Left colon (tissue), 2 donors: ENCODE data around the gene SH3TC1. TPM values are rescaled to one million over a fixed set of nuclear protein-coding genes. Genes with fewer than 3 reads are reported as not detected.

Source experiments
- ATAC-seq: fragments of 200-7000 bp; cut with Tn5 transposase; one replicate; pipeline ENCODE4 v1.9.1; 2020; ENCODE audit warnings: mild to moderate bottlenecking, moderate library complexity
- DNase-seq, 2 donors: peaks; one replicate each; pipeline ENCODE4 v3.0.0-alpha.2; 2020
- intact Hi-C, 2 donors: fragments of 100-400 bp; cut with DNase I in 1 of 2; cut with micrococcal nuclease in 1 of 2; formaldehyde crosslinking; loops; one replicate each; pipeline versions ENCODE4 v1.11.2 to v1.14.0; 2022; cut with DNase I, micrococcal nuclease
- total RNA-seq, 2 donors: library from RNA; stranded (reverse); fragmentation: NEBNext Ultra II Directional; extraction: Animal tissue kit (Norgen Biotek cat#: 25700); gene quantifications; one replicate each; pipeline ENCODE4 v1.2.1, GENCODE V29; 2021
- donor health status: DM: no; HTN: no; CAD: no.
- donor health status: DM: yes; HTN: yes; CAD: no.

The SH3TC1 gene
- total RNA-seq, 2 donors from 2014 or later, result 13.8 to 18.3 TPM

- intact Hi-C loops, result no loop called here
- ATAC-seq (no peak), DNase-seq (no peak)
Observed at GRCh38 chr4:8222609-8223388, 23.7 kb downstream of the SH3TC1 start.

GRCh38 chr4:8224267-8224974, 25.3 kb downstream of the SH3TC1 start:
- intact Hi-C loops, result no loop called here
- ATAC-seq (no peak), DNase-seq (no peak)

GRCh38 chr4:8224975-8225625, 26.0 kb downstream of the SH3TC1 start:
- ATAC-seq (no peak), DNase-seq (no peak)
- intact Hi-C loops, result no loop called here

GRCh38 chr4:8225706-8226443, 26.8 kb downstream of the SH3TC1 start:
- DNase-seq, result no peak
- intact Hi-C loops, result no loop called here
- ATAC-seq, result peak; percentile 19

- no peak for ATAC-seq
- no peak for DNase-seq
- intact Hi-C loops, result no loop called here
Observed at GRCh38 chr4:8227201-8227770, 28.2 kb downstream of the SH3TC1 start.

GRCh38 chr4:8227771-8228318, 28.8 kb downstream of the SH3TC1 start:
- intact Hi-C loops, result no loop called here
- DNase-seq (no peak), ATAC-seq (no peak)

GRCh38 chr4:8228319-8229250, 29.5 kb downstream of the SH3TC1 start:
- DNase-seq, result peak; percentile 68 to 78
- peak; percentile 76 for ATAC-seq
- intact Hi-C loops, result no loop called here

- intact Hi-C loops, result no loop called here
- DNase-seq (no peak), ATAC-seq (no peak)
Observed at GRCh38 chr4:8229331-8229975, 30.4 kb downstream of the SH3TC1 start.

GRCh38 chr4:8230033-8230432, 30.9 kb downstream of the SH3TC1 start:
- intact Hi-C loops, result no loop called here
- ATAC-seq (no peak), DNase-seq (no peak)

- no peak for DNase-seq
- no peak for ATAC-seq
- intact Hi-C loops, result no loop called here
Observed at GRCh38 chr4:8230891-8231290, 31.8 kb downstream of the SH3TC1 start.

- DNase-seq (no peak), ATAC-seq (no peak)
- intact Hi-C loops, result no loop called here
Observed at GRCh38 chr4:8231551-8232049, 32.5 kb downstream of the SH3TC1 start.

- no peak for DNase-seq
- intact Hi-C loops, result no loop called here
- ATAC-seq, result no peak
Observed at GRCh38 chr4:8232748-8233147, 33.7 kb downstream of the SH3TC1 start.

- intact Hi-C loops, result no loop called here
- ATAC-seq, result no peak
Observed at GRCh38 chr4:8233672-8234484, 34.8 kb downstream of the SH3TC1 start.

GRCh38 chr4:8234715-8235114, 35.6 kb downstream of the SH3TC1 start:
- intact Hi-C loops, result no loop called here
- no peak for ATAC-seq

More at GRCh38 chr4:8233672-8234484, 34.8 kb downstream of the SH3TC1 start:
- DNase-seq, result no peak

GRCh38 chr4:8235224-8235623, 36.1 kb downstream of the SH3TC1 start:
- intact Hi-C loops, result no loop called here

More at GRCh38 chr4:8234715-8235114, 35.6 kb downstream of the SH3TC1 start:
- DNase-seq, result no peak

GRCh38 chr4:8235686-8236085, 36.6 kb downstream of the SH3TC1 start:
- ATAC-seq (no peak), DNase-seq (no peak)
- intact Hi-C loops, result no loop called here

More at GRCh38 chr4:8235224-8235623, 36.1 kb downstream of the SH3TC1 start:
- DNase-seq (no peak), ATAC-seq (no peak)
